Measurements from ENCODE around the gene ILF3. TPM values are rescaled to one million over a fixed set of nuclear protein-coding genes. Genes with fewer than 3 reads are reported as not detected.

Gene ILF3
- total and polyA plus RNA-seq, 2 experiments from 2014 or later: 573 to 616 TPM

- TF ChIP-seq ZNF462 (CRISPR knock-in tag; IDR thresholded peaks at IDR 0.05) (no peak), EZH2 (IDR thresholded peaks at IDR 0.05; ENCODE audit: low read depth, unreplicated experiment) (no peak)
- TF ChIP-seq, protein P1, sequence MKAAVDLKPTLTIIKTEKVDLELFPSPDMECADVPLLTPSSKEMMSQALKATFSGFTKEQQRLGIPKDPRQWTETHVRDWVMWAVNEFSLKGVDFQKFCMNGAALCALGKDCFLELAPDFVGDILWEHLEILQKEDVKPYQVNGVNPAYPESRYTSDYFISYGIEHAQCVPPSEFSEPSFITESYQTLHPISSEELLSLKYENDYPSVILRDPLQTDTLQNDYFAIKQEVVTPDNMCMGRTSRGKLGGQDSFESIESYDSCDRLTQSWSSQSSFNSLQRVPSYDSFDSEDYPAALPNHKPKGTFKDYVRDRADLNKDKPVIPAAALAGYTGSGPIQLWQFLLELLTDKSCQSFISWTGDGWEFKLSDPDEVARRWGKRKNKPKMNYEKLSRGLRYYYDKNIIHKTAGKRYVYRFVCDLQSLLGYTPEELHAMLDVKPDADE (IDR thresholded peaks at IDR 0.05): no peak
- TF ChIP-seq, protein P2, sequence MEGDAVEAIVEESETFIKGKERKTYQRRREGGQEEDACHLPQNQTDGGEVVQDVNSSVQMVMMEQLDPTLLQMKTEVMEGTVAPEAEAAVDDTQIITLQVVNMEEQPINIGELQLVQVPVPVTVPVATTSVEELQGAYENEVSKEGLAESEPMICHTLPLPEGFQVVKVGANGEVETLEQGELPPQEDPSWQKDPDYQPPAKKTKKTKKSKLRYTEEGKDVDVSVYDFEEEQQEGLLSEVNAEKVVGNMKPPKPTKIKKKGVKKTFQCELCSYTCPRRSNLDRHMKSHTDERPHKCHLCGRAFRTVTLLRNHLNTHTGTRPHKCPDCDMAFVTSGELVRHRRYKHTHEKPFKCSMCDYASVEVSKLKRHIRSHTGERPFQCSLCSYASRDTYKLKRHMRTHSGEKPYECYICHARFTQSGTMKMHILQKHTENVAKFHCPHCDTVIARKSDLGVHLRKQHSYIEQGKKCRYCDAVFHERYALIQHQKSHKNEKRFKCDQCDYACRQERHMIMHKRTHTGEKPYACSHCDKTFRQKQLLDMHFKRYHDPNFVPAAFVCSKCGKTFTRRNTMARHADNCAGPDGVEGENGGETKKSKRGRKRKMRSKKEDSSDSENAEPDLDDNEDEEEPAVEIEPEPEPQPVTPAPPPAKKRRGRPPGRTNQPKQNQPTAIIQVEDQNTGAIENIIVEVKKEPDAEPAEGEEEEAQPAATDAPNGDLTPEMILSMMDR (conservative IDR thresholded peaks at IDR 0.05; ENCODE audit: low read depth in 2 of 2): no peak
Measured at GRCh38 chr19:10615429-10616023, 38.6 kb upstream of the ILF3 start (continued).
